HFFc6 (cell line): Measurements from ENCODE around the gene ARID5B. TPM values are rescaled to one million over a fixed set of nuclear protein-coding genes. Genes with fewer than 3 reads are reported as not detected.

ENCODE experiments used
- DNase-seq: peaks from one replicate; pipeline ENCODE4 v3.0.0-alpha.2; 2018
- H3K27ac Mint-ChIP-seq: 2 replicates; pipeline ENCODE4 v1.8.0; 2020; ENCODE audit warnings: mild to moderate bottlenecking, mixed read lengths
- H3K27me3 Mint-ChIP-seq: 2 replicates; pipeline ENCODE4 v1.8.0; 2021; ENCODE audit warnings: mild to moderate bottlenecking, moderate library complexity, mixed read lengths; ENCODE audit not compliant: insufficient read depth
- H3K36me3 Mint-ChIP-seq: 2 replicates; pipeline ENCODE4 v1.8.0; 2021; ENCODE audit warnings: low read depth, mixed read lengths
- H3K4me1 Mint-ChIP-seq: 2 replicates; pipeline ENCODE4 v1.8.0; 2020; ENCODE audit warnings: low read depth, mixed read lengths
- H3K4me3 Mint-ChIP-seq: 2 replicates; pipeline ENCODE4 v1.8.0; 2020; ENCODE audit warnings: mild to moderate bottlenecking, moderate library complexity, mixed read lengths
- H3K9me3 Mint-ChIP-seq: 2 replicates; pipeline ENCODE4 v1.8.0; 2020; ENCODE audit warnings: mild to moderate bottlenecking, mixed read lengths
- total RNA-seq, 6 experiments: library from RNA; stranded (reverse); fragmentation: NEBNext Ultra II Directional; extraction: Animal tissue kit (Norgen Biotek cat#: 25700); gene quantifications; 2 replicates in 1 of 6; 3 replicates in 5 of 6; pipeline ENCODE4 v1.2.3, GENCODE V29; 2021
- TF ChIP-seq, protein P1 (sequence below): fragments of 200-600 bp; sonication (generic); IDR thresholded peaks from 2 replicates; pipeline ENCODE4 v1.5.0; 2021; ENCODE audit warnings: antibody characterized with exemption, mild to moderate bottlenecking

The ARID5B gene
- total RNA-seq, 6 experiments from 2014 or later, result 102 to 142 (median 131) TPM

GRCh38 chr10:62036186-62037081 lies 134.9 kb downstream of the ARID5B start:
- peak overlapping the region; percentile 91 for H3K27ac Mint-ChIP-seq
- H3K27me3 Mint-ChIP-seq, result peaks cover 4% of the 10 kb centered on the region
- H3K9me3 Mint-ChIP-seq, result no peaks in the 10 kb centered on the region
- H3K4me3 Mint-ChIP-seq, result peak overlapping the region; percentile 52
- peaks cover 18% of the 10 kb centered on the region for H3K36me3 Mint-ChIP-seq
- H3K4me1 Mint-ChIP-seq, result peaks cover 88% of the 10 kb centered on the region
- TF ChIP-seq, protein P1, sequence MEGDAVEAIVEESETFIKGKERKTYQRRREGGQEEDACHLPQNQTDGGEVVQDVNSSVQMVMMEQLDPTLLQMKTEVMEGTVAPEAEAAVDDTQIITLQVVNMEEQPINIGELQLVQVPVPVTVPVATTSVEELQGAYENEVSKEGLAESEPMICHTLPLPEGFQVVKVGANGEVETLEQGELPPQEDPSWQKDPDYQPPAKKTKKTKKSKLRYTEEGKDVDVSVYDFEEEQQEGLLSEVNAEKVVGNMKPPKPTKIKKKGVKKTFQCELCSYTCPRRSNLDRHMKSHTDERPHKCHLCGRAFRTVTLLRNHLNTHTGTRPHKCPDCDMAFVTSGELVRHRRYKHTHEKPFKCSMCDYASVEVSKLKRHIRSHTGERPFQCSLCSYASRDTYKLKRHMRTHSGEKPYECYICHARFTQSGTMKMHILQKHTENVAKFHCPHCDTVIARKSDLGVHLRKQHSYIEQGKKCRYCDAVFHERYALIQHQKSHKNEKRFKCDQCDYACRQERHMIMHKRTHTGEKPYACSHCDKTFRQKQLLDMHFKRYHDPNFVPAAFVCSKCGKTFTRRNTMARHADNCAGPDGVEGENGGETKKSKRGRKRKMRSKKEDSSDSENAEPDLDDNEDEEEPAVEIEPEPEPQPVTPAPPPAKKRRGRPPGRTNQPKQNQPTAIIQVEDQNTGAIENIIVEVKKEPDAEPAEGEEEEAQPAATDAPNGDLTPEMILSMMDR, result no peak
- no peak for DNase-seq

- peaks cover 6% of the 10 kb centered on the region for H3K27me3 Mint-ChIP-seq
- H3K27ac Mint-ChIP-seq, result peak overlapping the region; percentile 91
- TF ChIP-seq, protein P1, result no peak
- DNase-seq, result peak; percentile 72
- peaks cover 97% of the 10 kb centered on the region for H3K4me1 Mint-ChIP-seq
- H3K4me3 Mint-ChIP-seq, result peak overlapping the region; percentile 70
- no peaks in the 10 kb centered on the region for H3K9me3 Mint-ChIP-seq
- H3K36me3 Mint-ChIP-seq, result peaks cover 25% of the 10 kb centered on the region
Observed at GRCh38 chr10:62037166-62037831, 135.8 kb downstream of the ARID5B start.

GRCh38 chr10:62037890-62038608 lies 136.6 kb downstream of the ARID5B start:
- Mint-ChIP-seq H3K36me3 (peaks cover 27% of the 10 kb centered on the region), H3K27ac (peak overlapping the region; percentile 91)

GRCh38 chr10:62038609-62039190 lies 137.2 kb downstream of the ARID5B start:
- Mint-ChIP-seq H3K4me1 (peaks cover 100% of the 10 kb centered on the region), H3K9me3 (no peaks in the 10 kb centered on the region), H3K36me3 (peaks cover 27% of the 10 kb centered on the region), H3K27ac (peak overlapping the region; percentile 85), H3K4me3 (peak overlapping the region; percentile 71), H3K27me3 (peaks cover 8% of the 10 kb centered on the region)
- TF ChIP-seq, protein P1, result peak; percentile 90
- peak; percentile 77 for DNase-seq

More at GRCh38 chr10:62037890-62038608, 136.6 kb downstream of the ARID5B start:
- H3K27me3 Mint-ChIP-seq, result peaks cover 8% of the 10 kb centered on the region
- TF ChIP-seq, protein P1, result no peak
- peak overlapping the region; percentile 71 for H3K4me3 Mint-ChIP-seq
- H3K4me1 Mint-ChIP-seq, result peaks cover 100% of the 10 kb centered on the region
- H3K9me3 Mint-ChIP-seq, result no peaks in the 10 kb centered on the region
- DNase-seq, result no peak

GRCh38 chr10:62039954-62040353 lies 138.5 kb downstream of the ARID5B start:
- Mint-ChIP-seq H3K4me3 (peak overlapping the region; percentile 7), H3K36me3 (peaks cover 20% of the 10 kb centered on the region), H3K27ac (peak overlapping the region; percentile 85), H3K27me3 (peaks cover 8% of the 10 kb centered on the region), H3K4me1 (peaks cover 100% of the 10 kb centered on the region), H3K9me3 (no peaks in the 10 kb centered on the region)
- DNase-seq, result no peak
- TF ChIP-seq, protein P1, result no peak
